ENCODE data around the gene MAP3K13. TPM values are rescaled to one million over a fixed set of nuclear protein-coding genes. Genes with fewer than 3 reads are reported as not detected.

Gene MAP3K13
- total and polyA plus RNA-seq, 2 donors (not counting 1 experiment from before 2014, with no cell fraction given): 15.0 to 28.2 TPM

DNA sequence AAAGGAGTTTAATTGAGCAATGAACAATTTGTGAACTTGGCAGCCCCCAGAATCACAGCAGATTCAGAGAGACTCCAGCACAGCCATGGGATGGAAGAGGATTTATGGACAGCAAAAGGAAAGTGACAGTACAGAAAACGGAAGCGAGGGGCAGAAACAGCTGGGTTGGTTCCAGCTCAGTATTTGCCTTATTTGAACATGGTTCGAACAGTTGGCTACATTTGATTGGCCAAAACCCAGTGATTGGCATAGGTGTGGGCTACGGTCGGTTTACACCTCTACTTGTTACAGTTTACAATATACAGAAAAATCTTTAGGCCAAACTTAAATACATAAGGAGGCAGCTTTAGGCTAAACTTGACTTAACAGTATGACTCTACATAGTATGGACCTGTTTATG, 9.7 kb upstream of the MAP3K13 start:
- H4K20me1 ChIP-seq (ENCODE audit: control insufficient read depth, extremely low read depth, insufficient read depth, low read length): no peaks in the 10 kb centered on the region
- TF ChIP-seq, protein P1, sequence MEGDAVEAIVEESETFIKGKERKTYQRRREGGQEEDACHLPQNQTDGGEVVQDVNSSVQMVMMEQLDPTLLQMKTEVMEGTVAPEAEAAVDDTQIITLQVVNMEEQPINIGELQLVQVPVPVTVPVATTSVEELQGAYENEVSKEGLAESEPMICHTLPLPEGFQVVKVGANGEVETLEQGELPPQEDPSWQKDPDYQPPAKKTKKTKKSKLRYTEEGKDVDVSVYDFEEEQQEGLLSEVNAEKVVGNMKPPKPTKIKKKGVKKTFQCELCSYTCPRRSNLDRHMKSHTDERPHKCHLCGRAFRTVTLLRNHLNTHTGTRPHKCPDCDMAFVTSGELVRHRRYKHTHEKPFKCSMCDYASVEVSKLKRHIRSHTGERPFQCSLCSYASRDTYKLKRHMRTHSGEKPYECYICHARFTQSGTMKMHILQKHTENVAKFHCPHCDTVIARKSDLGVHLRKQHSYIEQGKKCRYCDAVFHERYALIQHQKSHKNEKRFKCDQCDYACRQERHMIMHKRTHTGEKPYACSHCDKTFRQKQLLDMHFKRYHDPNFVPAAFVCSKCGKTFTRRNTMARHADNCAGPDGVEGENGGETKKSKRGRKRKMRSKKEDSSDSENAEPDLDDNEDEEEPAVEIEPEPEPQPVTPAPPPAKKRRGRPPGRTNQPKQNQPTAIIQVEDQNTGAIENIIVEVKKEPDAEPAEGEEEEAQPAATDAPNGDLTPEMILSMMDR (conservative IDR thresholded peaks at IDR 0.05 in 1 of 2, IDR thresholded peaks at IDR 0.05 in 1 of 2; ENCODE audit: low read depth in 1 of 2, low read length in 2 of 2): no peak
- no peak for TF ChIP-seq EZH2 (IDR thresholded peaks at IDR 0.05; ENCODE audit: low read length, missing control alignments)
- no peaks in the 10 kb centered on the region for H3K79me2 ChIP-seq (ENCODE audit: control insufficient read depth, insufficient read depth, low read length)
- no peak overlapping the region for H3K4me2 ChIP-seq (ENCODE audit: extremely low read depth, insufficient read depth, low read length)
- H3K4me1 ChIP-seq (ENCODE audit: control insufficient read depth, extremely low read depth, insufficient read depth, low read length): no peaks in the 10 kb centered on the region
- H3K9ac ChIP-seq (ENCODE audit: insufficient read depth, low read length): no peak overlapping the region
- H3K27me3 ChIP-seq (ENCODE audit: control insufficient read depth, insufficient read depth, low read length): no peaks in the 10 kb centered on the region
- no peaks in the 10 kb centered on the region for H3K9me3 ChIP-seq (ENCODE audit: control insufficient read depth, insufficient read depth, low read depth, low read length)
- no peak overlapping the region for H3K4me3 ChIP-seq (replicated peaks in 1 of 4; ENCODE audit: control extremely low read depth in 1 of 4, insufficient read depth in 1 of 4, low read depth in 3 of 4, low read length in 4 of 4)
- no peak overlapping the region for H2AFZ ChIP-seq (ENCODE audit: low read length)
- H3K36me3 ChIP-seq (ENCODE audit: control insufficient read depth, insufficient read depth, low read length): no peaks in the 10 kb centered on the region
- no peak overlapping the region for H3K27ac ChIP-seq (ENCODE audit: insufficient read depth, low read length)
- no peak for DNase-seq (ENCODE audit: low read depth in 2 of 2)

DNA sequence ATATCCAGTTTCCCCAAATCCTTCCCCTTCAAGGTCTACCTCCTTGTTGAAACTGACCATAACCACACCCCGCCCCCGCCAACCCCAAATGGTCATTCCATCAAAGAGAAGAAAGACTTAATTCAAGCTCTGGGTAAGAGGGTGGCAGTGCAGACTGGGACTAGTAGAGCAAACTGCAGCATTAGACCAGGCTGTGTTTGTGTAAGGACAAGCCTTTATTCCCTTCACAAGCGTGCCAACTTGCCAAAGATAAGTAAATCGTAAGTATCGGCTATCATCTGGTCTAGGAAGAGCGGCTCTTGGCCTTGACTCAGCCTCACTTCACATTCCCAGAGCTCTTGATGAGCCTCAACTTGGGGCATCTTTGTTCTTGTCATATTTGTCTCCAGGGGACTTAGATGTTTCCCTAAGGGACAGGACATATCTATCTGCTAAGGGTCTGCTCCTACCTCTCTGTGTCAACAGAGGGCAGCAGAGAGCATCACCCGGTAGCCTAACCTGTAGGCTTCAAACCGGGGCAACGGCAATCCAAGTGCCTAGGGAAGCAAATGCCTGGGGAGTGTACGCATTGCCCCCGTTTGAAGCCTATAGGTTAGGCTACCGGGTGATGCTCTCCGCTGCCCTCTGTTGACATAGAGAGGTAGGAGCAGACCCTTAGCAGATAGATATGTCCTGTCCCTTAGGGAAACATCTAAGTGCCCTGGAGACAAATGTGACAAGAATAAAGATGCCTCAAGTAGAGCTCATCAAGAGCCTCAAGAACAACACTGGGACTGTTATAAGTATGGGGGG, 8.9 kb upstream of the MAP3K13 start:
- Histone ChIP-seq H2AFZ (ENCODE audit: low read length) (no peak overlapping the region), H3K9ac (ENCODE audit: insufficient read depth, low read length) (no peak overlapping the region), H3K27ac (ENCODE audit: insufficient read depth, low read length) (no peak overlapping the region), H3K27me3 (ENCODE audit: control insufficient read depth, insufficient read depth, low read length) (no peaks in the 10 kb centered on the region), H3K9me3 (ENCODE audit: control insufficient read depth, insufficient read depth, low read depth, low read length) (no peaks in the 10 kb centered on the region), H3K4me3 (replicated peaks in 1 of 4; ENCODE audit: control extremely low read depth in 1 of 4, insufficient read depth in 1 of 4, low read depth in 3 of 4, low read length in 4 of 4) (no peak overlapping the region), H4K20me1 (ENCODE audit: control insufficient read depth, extremely low read depth, insufficient read depth, low read length) (no peaks in the 10 kb centered on the region), H3K4me1 (ENCODE audit: control insufficient read depth, extremely low read depth, insufficient read depth, low read length) (no peaks in the 10 kb centered on the region), H3K36me3 (ENCODE audit: control insufficient read depth, insufficient read depth, low read length) (no peaks in the 10 kb centered on the region), H3K4me2 (ENCODE audit: extremely low read depth, insufficient read depth, low read length) (no peak overlapping the region), H3K79me2 (ENCODE audit: control insufficient read depth, insufficient read depth, low read length) (no peaks in the 10 kb centered on the region)
- TF ChIP-seq, protein P1 (conservative IDR thresholded peaks at IDR 0.05 in 1 of 2, IDR thresholded peaks at IDR 0.05 in 1 of 2; ENCODE audit: low read depth in 1 of 2, low read length in 2 of 2): peak; percentile 56 to 71
- no peak for TF ChIP-seq EZH2 (IDR thresholded peaks at IDR 0.05; ENCODE audit: low read length, missing control alignments)
- peak; percentile 11 to 60 for DNase-seq (ENCODE audit: low read depth in 2 of 2)

DNA sequence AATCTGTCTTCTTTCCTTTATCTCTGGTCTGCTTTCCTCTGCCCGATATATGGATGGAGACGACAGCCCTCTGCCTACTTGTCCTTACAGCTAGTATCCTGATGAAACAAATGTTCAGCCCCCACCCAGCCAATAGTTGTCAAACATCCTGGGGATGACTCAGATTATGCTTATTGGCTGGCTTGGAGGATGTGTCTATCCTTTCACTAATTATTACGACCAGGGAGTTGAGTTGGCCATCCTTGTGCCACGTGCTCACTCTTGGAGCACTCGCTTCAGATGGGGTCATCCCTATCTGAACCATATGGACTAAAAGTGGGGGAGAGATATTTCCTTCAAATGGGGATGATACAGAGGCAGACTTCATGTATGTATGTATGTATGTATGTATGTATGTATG, 6.4 kb upstream of the MAP3K13 start:
- no peaks in the 10 kb centered on the region for H3K36me3 ChIP-seq (ENCODE audit: control insufficient read depth, insufficient read depth, low read length)
- H2AFZ ChIP-seq (ENCODE audit: low read length): no peak overlapping the region
- H3K4me2 ChIP-seq (ENCODE audit: extremely low read depth, insufficient read depth, low read length): no peak overlapping the region
- H3K4me1 ChIP-seq (ENCODE audit: control insufficient read depth, extremely low read depth, insufficient read depth, low read length): no peaks in the 10 kb centered on the region
- no peak overlapping the region for H3K9ac ChIP-seq (ENCODE audit: insufficient read depth, low read length)
- TF ChIP-seq EZH2 (IDR thresholded peaks at IDR 0.05; ENCODE audit: low read length, missing control alignments): no peak
- TF ChIP-seq, protein P1 (conservative IDR thresholded peaks at IDR 0.05 in 1 of 2, IDR thresholded peaks at IDR 0.05 in 1 of 2; ENCODE audit: low read depth in 1 of 2, low read length in 2 of 2): no peak
- H3K27me3 ChIP-seq (ENCODE audit: control insufficient read depth, insufficient read depth, low read length): no peaks in the 10 kb centered on the region
- H4K20me1 ChIP-seq (ENCODE audit: control insufficient read depth, extremely low read depth, insufficient read depth, low read length): no peaks in the 10 kb centered on the region
- no peaks in the 10 kb centered on the region for H3K79me2 ChIP-seq (ENCODE audit: control insufficient read depth, insufficient read depth, low read length)
- DNase-seq (ENCODE audit: low read depth in 2 of 2): no peak
- H3K9me3 ChIP-seq (ENCODE audit: control insufficient read depth, insufficient read depth, low read depth, low read length): no peaks in the 10 kb centered on the region
- H3K27ac ChIP-seq (ENCODE audit: insufficient read depth, low read length): no peak overlapping the region
- no peak overlapping the region for H3K4me3 ChIP-seq (replicated peaks in 1 of 4; ENCODE audit: control extremely low read depth in 1 of 4, insufficient read depth in 1 of 4, low read depth in 3 of 4, low read length in 4 of 4)

All from fibroblast of lung (primary cell).